B cell (primary cell): ENCODE data around the gene MYOD1.

Experiments
- EZH2 ChIP-seq: IDR thresholded peaks from 2 replicates; pipeline ENCODE4 v1.6.1; 2012; ENCODE audit warnings: borderline replicate concordance, low read depth, mild to moderate bottlenecking, moderate library complexity, low read length; ENCODE audit not compliant: insufficient read depth, poor library complexity, severe bottlenecking
- TF ChIP-seq, protein P1 (sequence below): fragments of 200-600 bp; IDR thresholded peaks from one replicate; pipeline ENCODE4 v1.8.0; 2022; ENCODE audit warnings: antibody characterized with exemption, mild to moderate bottlenecking

DNA sequence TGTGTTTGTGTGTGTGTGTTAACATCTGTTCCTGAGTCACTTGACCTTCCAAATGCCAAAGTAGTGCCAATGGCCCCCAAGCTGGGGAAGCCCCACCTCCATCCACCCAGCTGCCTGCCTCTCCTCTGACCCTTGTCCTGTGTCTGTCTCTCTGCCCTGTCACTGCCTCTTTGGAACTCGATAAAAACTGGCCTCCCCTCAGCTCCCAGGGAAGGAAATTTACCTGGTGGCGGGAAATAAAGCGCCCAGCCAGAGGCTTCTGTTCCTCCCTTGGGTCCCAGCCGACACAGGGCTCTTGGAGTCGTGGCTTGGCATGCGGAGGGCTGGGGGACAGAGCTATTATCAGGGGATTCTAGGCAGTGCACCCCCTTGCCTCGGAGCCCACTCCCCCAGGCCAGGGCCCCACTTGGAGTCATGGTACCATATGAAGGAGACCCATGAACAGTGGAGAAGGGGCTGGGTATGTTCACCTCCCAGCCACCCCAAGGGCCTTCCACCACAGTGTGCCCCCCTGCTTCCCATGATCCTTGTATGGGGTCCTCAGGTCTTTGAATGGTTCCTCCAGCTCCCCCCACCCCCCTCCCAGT lies 21.4 kb downstream of the MYOD1 start:
- TF ChIP-seq, protein P1, sequence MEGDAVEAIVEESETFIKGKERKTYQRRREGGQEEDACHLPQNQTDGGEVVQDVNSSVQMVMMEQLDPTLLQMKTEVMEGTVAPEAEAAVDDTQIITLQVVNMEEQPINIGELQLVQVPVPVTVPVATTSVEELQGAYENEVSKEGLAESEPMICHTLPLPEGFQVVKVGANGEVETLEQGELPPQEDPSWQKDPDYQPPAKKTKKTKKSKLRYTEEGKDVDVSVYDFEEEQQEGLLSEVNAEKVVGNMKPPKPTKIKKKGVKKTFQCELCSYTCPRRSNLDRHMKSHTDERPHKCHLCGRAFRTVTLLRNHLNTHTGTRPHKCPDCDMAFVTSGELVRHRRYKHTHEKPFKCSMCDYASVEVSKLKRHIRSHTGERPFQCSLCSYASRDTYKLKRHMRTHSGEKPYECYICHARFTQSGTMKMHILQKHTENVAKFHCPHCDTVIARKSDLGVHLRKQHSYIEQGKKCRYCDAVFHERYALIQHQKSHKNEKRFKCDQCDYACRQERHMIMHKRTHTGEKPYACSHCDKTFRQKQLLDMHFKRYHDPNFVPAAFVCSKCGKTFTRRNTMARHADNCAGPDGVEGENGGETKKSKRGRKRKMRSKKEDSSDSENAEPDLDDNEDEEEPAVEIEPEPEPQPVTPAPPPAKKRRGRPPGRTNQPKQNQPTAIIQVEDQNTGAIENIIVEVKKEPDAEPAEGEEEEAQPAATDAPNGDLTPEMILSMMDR = no peak
- no peak for TF ChIP-seq EZH2
